GM19395 (cell line): ENCODE measurements around the gene KLHL6.
"Not testable (repeated sequence)": the region's sequence is repeated elsewhere in the genome, so short reads cannot be mapped to it uniquely, and the experiment has no call there.

Experiments
- ATAC-seq: cut with Tn5 transposase; IDR thresholded peaks from one replicate; pipeline ENCODE4 v1.9.1; 2021; ENCODE audit warnings: mild to moderate bottlenecking, moderate library complexity; ENCODE audit not compliant: unreplicated experiment

KLHL6 gene

DNA sequence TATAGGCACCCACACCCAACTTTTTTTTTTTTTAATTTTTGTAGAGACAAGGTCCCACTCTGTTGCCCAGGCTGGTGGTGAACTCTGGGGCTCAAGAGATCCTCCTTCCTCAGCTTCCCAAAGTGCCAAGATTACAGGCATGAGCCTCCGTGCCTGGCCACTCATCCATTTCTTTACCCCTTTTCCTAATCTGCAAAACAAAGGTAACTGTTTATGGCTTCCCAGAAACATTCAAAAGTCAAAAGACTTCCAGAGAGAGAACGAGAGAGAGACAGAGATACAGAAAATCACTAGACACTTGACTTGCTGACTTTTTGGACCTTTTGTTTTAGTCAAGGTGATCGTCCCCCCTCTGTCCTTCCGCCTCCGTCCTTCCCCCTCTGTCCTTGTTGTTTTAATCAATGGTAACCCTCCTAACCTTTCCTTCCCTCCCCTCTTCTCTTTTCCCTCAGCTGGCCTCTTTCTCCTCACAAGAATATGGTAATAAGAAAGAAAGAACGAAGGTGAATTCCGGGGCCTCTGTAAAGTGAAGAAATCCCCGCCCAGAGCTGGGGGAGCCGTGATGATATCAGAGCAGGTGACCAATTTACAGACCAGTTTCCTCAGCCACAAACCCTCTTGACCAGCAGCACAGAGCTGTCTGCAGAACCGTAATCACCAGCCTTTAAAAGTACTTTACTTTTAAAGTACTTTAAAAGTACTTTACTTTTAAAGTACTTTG is 21.9 kb downstream of the KLHL6 start:
- ATAC-seq = peak; percentile 60

DNA sequence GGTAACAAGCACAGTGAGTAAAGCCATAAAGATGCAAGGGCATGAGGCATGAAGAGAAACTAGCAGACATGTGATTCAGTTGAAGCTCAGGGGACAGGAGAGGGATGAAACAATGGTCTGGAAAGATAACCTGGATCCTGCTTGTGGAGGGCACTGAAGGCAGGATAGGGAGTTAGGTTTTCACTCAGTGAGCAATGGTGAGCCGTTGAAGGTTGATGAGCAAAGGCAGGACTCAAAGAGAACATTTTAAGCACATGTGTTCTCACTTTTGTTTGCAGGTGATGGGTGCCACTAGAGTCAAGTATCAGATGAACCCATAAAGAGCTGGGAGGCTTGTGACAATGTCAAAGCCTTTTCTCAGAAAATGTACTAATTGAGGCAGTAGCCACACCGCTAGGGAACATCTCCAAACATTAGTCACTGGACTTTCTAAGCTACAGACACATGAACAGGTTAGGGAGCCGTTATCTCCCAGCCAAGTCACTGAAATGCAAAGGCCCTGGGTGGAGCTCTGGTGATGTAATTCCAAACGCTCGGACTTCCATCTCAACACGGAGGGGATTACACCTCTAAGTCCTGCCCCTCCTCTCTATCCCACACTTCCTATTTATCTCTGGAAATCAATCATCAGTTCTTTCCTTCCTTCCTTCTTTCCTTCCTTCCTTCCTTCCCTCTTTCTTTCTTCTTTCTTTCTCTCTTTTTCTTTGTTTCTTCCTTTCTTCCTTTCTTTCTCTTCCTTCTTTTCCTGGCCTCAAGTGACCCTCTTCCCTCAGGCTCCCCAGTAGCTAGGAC is 22.7 kb downstream of the KLHL6 start:
- ATAC-seq = no peak

DNA sequence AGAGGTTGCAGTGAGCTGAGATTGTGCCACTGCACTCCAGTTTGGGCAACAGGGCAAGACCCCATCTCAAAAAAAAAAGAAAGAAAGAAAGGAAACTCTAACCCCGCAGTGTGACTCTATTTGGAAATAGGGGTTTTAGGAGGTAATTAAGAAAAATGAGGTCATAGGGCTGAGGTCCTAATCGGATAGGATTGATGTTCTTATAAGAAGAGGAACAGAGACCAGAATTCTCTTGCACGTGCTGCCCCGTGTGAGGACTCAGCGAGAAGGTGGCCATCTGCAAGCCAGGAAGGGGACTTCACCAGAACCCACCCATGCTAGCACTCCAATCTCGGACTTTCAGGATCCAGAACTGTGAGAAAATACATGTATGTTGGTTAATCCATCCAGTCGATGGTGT is 25.8 kb downstream of the KLHL6 start:
- ATAC-seq = no peak

DNA sequence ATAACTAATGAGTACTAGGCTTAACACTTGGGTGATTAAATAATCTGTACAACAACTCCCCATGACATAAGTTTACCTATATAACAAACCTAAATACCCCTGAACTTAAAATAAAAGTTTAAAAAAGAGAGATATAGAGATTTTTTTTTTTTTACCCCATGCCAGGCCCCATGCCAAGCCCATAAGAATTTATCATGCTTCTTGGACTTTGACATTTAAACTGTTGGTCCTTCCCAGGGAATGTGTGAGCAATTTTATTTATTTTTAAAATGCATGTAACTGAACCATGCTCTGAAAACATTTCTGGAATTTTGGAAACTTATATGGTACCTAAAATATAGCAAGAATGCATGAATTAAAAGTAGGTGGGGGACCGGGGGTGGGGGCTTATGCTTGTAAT is 26.3 kb downstream of the KLHL6 start:
- ATAC-seq = no peak

DNA sequence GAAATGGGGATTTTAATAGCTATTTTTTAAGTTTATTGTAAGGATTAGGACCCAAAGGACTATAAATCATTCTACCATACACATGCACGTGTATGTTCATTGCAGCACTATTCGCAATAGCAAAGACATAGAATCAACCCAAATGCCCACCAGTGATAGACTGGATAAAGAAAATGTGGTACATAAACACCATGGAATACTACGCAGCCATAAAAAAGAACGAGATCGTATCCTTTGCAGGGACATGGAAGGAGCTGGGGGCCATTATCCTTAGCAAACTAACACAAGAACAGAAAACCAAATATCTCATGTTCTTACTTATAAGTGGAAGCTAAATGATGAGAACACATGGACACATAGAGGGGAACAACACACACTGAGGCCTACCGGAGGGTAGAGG is 26.7 kb downstream of the KLHL6 start:
- not testable (repeated sequence) for ATAC-seq

DNA sequence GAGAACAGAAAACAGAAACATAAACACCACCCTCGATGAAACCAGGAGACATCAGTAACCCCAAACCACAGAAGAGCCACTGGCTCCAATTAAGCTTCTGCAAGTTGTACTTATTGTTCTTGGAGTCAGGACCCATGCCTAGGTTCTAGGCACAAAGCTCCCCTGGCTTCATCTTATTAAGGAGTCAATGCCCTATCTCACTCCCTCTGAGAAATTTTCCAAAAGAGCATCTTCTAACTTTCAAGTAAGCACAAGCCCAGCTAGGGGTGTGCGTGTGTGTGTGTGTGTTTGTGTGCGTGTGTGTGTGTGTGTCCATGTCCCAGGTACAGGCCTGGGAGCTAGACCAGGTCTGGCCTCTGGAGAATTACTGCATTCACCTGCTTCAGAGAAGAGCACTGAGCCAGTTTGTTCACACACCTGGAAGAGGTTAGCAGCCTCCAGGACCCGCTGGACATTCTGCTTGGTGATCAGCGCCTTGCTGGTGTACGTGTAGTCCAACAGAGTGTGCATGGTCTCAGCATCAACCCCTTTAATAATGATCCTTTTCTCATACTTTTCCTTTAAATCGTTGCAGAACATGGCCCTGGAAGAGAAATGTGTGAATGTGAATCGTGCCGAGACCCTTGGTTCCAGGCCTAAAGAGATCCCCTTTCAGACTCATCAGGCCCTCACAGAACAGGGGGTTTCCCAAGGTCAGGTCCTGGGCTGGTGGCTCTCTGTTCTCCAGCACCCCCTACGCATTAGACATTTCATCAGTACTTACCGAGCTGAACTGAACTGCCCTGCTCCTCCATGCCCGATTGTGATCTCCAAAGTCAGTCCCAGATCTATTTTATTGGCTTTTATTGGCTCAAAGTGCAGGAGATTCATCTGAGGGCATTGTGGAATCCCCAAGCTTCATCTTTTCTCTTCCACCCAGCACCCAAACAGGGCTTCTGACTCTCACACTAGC is 27.8 kb downstream of the KLHL6 start:
- ATAC-seq = peak; percentile 88

DNA sequence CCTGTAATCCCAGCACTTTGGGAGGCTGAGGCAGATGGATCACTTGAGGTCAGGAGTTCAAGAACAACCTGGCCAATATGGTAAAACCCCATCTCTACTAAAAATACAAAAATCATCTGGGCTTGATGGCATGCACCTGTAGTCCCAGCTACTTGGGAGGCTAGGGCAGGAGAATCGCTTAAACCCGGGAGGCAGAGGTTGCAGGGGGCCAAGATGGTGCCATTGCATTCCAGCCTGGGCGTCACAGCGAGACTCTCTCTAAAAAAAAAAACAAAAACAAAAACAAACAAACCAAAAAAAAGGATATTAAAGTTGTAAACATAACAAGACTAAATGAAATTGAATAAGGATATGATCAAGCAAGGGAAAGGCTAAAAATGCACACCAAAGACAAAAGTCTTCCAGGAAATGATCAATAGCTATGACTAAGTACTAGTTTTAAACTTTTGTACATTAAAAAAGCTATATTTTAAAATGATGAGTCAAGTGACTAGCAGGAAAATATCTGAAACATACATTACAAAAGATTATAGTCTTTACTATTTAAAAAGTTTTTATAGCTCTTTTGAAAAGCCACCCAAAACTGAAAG is 28.6 kb downstream of the KLHL6 start:
- ATAC-seq = peak; percentile 27

DNA sequence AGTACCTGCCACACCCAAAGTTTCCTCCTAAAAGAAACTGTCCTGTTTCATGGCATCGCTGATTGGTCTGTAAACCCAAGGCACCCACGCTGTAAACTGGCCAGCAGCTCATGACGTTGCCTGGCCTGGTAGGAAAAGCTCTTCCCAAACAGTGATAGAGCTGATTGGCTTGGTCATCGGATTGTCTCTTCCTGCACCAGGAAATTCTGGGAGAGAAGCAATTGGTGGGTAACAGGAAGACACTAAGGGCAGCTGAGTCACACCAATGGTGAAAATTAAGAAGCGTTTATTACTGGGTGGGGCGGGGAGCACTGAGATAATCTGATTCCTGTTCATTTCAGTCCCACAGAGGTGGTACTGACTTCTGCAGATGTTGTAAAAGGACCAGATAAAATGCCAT is 31.0 kb downstream of the KLHL6 start:
- no peak for ATAC-seq

DNA sequence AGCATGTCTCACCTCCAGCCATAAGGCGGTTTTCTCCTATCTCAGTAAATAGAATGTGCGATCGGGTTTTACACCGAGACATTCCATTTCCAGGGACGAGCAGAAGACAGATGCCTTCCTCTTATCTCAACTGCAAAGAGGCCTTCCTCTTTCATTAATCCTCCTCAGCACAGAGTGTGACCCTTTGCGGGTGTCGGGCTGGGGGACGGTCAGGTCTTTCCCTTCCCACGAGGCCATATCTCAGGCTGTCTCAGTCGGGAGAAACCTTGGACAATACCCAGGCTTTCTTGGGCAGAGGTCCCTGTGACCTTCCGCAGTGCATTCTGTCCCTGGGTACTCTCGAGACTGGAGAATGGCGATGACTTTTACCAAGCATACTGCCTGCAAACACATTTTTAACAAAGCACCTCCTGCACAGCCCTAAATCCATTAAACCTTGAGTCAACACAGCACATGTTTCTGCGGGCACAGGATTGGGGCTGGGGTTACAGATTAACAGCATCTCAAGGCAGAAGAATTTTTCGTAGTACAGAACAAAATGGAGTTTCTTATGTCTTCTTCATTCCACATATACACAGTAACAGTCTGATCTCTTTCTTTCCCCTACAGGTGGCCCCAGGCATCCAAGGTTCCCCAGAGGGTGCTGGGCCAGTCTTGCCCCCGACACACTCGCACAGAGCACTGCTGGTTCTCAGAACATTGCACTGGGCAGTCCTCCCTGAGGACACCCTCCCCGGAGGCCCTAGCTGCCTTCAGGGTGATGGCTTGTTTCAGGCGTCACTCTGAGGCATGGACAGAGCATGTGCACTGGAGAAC is 34.6 kb downstream of the KLHL6 start:
- ATAC-seq = not testable (repeated sequence)

DNA sequence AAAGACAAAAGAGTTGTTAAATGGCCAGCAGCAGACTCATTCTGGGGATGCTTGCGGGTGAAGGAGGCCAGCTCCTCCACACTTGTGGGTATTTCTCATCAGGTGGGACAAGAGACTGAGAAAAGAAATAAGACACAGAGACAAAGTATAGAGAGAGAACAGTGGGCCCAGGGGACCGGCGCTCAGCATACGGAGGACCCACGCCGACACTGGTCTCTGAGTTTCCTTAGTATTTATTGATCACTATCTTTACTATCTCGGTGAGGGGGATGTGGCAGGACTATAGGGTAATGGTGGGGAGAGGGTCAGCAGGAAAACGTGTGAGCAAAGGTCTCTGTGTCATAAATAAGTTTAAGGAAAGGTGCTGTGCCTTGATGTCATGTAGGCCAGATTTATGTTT is 35.2 kb downstream of the KLHL6 start:
- ATAC-seq = not testable (repeated sequence)

DNA sequence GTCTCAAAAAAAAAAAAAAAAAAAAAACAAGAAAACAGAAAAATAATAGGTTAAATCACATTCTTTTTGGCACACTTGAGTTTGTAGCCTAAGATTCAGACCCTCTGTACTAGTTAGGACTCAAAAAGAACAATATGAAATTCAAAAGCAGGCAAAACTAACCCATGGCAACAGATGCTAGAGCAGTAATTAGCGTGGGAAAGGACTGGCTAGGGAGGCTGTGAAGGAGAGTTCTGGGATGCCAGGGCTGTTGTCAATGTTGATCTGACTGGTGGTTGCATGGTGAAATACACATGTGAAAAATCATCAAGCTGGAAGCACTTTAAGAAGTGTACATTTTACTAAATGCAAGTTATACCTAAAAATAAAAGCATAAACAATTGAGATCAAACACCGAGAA is 35.6 kb downstream of the KLHL6 start:
- ATAC-seq = no peak

DNA sequence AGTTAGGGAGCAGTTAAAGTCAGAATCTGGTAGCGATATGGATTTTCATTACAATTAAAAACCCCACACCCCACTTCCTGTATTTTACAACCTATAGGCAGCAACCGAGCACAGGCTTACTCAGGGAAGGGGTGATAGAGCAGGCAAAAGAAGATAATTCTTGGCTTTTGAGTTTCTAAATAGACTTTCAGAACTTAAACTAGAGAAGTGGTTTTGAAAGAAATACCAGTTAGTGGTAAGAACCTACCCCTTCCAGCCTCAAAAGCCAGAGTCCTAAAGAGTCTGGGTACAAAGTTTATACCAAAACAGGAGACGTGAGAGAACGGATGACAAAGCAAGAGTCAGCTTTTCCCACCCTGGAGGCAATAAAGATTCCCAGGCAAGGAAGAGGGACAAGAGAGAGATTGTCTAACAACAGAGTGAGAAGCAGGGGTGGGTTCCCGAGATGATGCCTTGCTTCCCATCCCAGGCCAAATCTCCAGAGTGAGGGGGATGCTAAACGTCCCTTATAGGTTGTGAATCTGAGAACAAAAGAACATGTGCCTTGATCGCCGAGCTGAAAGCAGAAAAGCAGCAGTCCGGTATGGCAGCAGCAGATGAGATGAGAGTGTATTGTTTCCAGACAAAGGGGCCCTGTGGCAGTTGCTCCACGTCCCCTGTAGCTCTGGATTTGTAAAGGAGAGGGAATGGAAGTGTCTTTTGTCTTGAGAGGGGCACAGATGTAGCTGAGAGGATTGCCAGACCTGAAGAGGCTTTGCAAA is 36.8 kb downstream of the KLHL6 start:
- ATAC-seq = no peak

DNA sequence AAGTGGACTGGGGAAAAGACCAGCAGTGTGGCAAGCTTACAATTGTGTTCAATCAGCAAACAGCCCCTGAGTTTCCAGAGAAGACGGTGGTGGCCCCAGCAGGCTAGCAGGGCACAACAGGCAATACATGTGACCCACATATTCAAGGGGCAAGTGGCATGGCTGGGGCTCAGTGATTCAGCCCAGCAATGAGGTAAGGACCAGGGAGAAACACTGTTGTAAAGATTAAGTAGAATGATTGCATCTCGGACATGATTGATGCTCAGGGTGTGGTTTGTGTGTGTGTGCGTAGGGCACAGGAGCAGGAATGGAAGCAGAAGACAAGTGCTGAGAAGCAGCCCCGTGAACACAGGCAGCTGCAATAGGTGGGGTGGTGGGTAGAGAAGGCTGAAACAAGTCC is 37.9 kb downstream of the KLHL6 start:
- ATAC-seq = no peak

DNA sequence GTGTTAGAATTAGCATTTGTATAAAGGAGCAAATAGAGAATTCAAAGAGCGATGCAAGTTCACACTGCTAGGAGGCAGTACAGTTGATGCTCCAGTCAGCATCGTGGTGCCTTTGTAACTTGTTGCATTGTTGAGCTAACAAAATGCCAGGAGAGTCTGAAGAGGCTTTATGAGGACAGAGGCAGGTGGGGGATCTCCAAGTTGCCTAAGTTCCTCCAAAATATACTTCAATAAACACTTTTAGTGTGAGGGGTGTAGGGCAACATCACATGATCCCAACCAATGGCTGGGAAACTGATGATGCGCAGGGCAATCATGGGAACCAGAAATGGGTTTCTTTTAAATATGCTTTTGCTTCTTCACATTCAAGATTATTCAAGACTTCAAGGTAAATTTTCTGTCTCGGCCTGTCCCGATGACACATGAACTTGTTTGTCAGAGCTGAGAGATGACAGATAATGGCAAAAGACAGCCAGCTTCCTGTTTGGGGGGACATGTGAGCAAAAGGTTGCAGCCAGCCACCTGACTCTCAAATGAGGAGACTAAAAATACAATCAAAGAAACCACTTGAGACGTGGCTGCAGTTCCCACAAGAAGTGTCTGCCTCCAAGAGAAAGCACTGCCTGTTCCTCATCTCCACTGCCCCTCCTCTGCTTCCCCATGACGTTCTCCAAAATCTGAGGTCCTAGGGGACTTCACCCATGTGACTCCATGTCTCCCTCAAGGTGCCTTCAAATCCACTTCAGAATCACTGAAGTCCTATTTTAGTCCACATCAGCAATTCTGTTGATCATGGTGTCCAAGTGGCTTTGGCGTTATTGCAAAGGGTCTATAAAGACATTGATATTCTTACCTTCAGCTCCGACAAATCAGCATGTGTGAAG is 39.3 kb downstream of the KLHL6 start:
- peak; percentile 78 for ATAC-seq

DNA sequence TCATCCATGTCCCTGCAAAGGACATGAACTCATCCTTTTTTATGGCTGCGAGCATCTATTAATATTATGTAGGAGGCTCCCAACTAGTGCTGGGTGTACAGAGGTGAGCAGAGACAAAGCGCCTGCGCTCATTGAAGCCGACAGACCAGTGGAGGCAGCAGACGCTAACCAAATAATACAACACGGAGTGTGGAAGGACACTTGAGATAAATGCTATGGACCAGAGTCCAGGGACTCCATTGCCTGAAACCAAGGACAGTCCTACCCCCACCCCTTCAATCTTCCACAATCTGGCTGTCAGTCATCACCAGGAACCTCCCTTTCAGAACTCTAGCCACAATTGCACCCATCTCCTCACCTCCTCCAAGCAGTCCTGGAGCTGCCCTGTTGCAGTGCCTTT is 41.5 kb downstream of the KLHL6 start:
- ATAC-seq = no peak

DNA sequence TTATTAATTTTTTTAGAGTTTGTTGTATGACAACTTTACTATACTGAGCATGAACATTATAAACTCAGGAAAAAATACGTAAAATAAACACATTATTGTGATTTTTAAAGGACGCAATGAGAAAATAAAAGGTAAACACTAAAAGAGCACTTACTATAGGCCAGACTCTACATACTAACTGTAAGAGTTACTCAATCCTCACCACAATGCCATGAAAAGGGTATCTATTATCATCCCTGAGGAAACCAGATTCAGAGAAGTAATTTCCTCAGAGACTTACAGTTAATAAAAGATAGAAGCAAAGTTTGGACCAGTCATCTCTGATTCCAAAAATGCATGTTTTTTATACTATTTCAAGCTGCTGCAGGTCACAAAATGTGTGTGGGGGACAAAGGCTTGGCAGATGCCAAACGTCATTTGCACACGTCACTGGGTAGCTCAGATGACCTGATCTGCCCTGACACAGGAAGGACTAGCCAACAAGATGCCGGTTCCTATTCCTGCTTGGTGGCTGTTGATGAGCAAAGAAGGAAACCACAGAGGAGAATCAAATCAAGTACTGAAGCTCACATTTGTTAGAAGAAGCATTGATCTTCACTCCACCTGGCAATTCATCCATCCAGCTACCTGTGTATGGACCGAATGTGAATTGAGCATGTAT is 42.3 kb downstream of the KLHL6 start:
- ATAC-seq = no peak

DNA sequence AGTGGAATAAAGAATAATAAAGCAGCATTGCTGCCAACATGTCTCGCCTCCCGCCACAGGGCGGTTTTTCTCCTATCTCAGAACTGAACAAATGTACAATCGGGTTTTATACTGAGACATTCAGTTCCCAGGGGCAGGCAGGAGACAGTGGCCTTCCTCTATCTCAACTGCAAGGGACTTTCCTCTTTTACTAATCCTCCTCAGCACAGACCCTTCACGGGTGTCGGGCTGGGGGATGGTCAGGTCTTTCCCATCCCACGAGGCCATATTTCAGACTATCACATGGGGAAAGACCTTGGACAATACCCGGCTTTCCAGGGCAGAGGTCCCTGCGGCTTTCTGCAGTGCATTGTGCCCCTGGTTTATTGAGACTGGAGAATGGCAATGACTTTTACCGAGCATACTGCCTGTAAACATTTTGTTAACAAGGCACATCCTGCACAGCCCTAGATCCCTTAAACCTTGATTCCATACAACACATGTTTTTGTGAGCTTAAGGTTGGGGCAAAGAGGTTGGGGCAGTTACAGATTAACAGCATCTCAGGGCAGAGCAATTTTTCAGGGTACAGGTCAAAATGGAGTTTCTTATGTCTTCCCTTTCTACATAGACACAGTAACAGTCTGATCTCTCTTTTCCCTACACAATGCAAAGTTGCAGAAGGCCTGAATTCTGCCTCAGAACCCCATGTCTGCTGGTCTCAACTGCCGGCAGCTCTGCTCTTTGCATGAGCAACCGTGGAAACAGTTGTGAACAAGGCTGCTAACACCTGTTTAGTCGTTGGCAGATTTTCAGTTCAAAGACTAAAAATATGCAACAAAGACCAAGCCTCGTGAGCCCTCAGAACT is 44.0 kb downstream of the KLHL6 start:
- ATAC-seq = not testable (repeated sequence)
